Stimulated activated CD8-positive, alpha-beta memory T cell treated with anti-CD3 and anti-CD28 coated beads, Interleukin-2, amount 100 ng/mL, for 1 hour (primary cell): Measurements from ENCODE around the gene RNF144A.

ENCODE experiments used
- DNase-seq, 2 donors: peaks; one replicate each; pipeline ENCODE4 v3.0.0-alpha.2; 2020; ENCODE audit warnings: low read depth in 2 of 2

RNF144A gene

DNA sequence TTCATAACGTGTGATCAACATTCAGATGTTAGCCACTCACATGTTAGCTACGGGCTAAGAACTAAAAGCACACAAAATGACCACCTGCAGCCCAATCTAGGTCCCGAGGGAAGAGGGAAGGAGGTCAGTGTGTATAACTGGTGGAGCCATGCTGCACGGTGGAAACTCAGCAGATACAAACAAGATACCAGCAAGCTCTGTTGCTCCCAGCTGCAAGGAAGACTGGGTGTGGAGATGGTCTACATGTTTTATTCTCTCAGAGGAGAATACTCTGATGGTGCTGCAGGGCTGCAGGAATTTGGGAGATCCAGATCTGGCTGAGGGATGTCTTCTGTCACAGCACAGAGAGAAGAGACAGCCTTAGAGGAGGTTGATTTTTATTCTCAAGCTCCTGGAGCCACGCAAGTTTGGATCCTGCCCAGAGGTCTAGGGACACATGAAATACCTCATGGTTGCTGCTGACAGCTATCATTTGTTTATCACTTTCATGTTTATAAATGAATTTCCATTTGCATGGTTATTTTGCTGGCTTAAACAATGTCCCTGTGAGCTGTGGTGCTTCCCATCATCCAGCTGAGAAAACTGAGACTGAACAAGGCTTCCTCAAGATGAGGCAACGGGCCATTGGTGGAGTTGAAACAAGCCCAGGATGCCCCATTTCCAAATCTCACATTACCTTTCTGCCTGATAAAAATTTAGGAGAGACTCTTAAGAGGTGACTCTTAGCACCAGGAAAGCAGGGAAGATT, 30.9 kb downstream of the RNF144A start:
- DNase-seq: no peak

DNA sequence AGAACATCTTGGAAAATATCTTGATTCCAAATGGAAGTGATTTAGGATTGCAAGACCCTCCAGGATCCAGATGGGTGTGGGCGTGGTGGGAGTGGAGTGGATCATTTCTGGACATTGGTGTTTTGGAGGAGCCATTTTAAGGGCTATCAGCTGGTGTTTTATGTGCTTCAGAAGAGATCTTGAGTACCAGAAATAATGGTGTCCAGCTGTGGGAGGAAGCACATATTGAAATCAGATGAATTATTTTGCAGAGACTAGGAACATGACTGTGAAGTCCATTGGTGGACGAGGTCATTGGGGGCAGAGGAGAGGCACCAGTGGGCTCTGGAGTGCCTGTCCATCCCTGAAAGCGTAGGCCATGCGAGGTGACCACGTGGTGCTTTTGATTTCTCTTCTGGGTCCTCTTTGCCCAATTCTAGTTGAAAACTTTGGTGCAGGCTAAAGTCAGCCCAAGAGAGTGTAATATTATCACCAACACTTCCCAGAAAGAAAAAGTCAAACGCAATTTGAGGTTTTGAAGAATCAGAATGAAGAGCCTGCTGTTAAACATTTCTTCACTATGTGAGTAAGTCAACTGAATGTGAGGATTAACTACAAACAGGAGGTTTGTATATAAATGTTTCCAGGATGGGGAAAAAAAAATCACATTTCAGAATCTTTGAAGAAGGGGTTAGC, 31.6 kb downstream of the RNF144A start:
- DNase-seq: no peak

DNA sequence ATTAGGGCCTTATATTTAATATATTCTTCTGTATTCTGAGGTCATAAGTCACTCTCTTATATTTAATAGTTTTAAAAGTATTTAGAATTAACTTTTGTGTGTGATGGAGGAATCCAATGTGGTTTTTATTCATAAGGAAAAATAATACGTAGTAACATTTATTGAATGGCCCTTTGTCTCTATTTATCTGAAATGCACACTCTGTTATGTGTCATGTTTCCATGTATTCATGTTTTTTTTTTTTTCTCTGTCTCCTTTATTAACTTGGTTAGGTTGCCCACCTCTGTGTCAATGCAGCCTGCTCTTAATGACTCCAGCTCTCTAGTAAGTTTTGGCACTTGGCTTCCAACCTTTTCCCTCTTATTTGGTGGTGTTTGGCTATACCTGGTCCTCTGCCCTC, 33.8 kb downstream of the RNF144A start:
- no peak for DNase-seq

DNA sequence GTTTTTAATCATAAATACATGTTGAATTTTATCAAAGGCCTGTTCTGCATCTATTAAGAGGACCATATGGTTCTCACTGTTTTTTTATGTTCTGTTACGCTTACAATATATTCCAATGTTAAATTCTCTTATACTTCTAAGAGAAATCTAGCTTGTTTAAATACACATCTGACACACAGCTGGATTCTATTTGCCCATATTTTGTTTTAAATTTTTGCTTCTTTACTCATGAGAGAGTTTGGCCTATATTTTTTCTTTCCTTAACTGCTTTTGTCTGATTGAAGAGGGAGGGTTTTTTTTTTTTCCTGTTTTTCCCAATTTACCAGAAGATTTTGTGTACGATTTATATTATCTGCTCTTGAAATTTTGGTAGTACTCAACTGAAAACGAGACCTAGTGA, 34.9 kb downstream of the RNF144A start:
- no peak for DNase-seq

DNA sequence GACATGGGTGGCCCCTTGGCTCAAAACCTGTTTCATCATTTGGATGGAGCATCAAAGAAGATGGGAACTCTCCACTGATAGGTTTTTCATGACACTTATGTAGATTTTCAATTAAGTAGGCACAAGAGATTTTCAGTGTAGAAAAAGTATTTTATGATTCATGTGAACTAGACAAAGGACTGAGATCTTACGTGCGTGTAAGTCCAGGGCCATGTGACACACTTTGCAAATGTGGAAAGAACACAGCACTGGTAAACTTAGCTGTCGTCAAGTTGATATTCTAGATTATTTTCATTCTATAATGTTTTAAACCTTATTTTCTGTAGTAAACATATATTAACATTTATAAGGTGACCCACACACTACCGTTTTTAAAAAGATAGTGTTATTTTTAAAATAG, 37.4 kb downstream of the RNF144A start:
- no peak for DNase-seq

DNA sequence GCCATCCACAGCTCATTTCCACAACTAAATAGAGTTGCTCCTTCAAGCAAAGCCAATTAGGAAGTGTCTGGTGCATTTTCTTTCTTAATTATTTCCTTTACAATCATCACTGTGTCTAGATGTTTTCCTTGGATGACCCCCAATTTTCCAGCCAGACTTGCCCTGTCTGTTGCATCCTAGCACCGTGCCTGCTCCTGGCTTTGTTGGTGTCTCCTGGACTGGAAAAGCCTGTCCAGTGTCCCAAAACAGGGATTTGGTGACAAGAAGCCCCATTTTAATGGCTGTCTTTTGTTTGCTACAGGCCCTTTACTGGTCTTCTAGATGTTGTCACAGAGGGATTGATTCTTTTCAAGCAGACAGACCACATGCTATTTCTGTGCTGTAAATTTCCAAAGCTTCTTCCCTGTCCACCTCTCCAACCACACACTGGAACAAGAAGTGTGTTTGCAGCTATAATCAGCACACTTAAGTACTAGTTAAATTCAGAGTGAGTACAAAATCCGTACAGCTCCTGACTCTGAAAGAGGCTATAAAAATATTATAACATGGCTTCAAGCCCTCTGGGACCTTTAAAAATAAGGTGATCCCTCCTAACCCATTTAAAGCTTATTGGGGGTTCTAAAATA, 38.4 kb downstream of the RNF144A start:
- DNase-seq: no peak

DNA sequence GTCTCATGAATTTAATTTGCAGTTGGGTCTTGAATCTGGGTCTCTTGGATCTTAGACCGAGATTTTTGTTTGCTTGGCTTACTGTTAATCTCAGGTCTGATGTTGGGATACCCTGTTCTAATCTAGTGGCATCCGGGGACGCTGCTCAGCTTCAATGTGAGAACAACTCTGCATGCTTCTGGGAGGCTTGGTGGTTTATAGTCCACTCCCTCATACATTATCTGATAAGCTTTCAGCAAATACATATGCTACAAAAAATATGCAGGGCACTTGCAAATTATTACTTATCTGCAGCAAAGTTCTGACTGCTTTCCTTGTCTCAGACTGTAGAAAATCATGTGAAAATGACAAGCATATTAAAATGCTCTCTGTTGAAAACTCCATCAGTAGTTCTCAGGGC, 39.4 kb downstream of the RNF144A start:
- DNase-seq: no peak

DNA sequence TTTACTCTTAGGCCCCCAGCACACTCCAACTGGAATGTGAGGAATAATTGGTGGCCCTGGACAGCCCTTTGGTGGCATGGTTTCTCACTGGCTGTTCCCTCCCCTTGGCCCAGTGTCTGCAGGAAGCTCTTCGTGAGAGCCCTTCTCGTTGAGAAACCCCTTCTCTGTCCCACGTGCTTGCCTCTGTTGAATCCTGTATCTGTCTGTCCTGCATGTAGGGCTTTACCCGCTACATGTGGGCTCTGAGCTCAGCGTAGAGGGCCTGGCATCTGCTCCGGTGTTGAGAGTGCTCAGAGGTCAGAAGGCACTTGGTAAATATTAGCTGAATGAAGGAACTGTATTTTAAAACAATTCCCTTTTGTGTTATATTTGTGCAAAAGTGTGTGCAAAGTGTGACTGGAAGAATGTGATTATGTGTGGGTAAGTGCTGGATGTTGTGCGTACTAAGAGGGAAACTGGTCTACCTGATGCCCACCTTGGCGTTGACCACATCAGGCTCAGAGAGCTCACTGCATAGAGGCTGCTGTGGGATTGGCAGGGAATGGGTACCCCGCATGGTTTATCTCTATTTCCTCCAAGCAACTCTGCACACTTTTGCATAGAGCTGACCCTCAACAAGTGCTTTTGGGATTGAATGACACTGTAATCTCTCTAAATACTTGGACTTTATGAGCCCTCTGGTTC, 40.0 kb downstream of the RNF144A start:
- DNase-seq: no peak

DNA sequence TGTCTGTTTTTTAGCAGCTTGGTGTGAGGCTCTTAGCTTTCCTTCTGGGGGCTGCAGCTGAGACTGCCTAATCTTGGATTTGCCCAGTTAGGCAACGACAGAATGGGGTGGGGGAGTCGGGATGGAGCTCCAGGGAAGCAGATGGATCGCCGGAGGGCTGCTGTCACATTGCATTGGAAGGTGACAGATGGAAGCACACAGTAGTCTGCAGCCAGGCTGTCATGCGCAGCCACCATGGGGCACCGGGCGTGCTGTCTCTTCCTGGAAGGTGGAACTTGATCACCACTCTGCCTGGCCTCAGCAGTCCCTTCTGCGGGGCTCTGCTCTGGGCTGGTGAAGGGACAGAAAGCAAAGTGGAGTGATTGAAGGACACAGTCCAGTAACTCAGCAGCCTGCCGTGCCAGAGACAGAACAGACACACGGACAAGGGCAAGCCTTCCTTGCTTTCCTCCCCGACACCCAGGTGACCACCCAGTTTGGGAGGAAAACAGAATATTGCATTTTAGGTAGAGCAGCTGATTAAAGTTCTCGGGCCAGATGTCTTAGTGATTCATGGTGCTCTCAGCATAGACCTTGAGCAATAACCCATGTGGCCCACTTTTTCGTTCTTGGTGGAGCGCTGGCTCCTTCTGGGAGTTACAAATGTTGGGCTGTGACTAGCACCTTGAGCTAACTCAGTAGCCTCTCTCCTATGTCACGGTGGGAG, 40.9 kb downstream of the RNF144A start:
- no peak for DNase-seq

DNA sequence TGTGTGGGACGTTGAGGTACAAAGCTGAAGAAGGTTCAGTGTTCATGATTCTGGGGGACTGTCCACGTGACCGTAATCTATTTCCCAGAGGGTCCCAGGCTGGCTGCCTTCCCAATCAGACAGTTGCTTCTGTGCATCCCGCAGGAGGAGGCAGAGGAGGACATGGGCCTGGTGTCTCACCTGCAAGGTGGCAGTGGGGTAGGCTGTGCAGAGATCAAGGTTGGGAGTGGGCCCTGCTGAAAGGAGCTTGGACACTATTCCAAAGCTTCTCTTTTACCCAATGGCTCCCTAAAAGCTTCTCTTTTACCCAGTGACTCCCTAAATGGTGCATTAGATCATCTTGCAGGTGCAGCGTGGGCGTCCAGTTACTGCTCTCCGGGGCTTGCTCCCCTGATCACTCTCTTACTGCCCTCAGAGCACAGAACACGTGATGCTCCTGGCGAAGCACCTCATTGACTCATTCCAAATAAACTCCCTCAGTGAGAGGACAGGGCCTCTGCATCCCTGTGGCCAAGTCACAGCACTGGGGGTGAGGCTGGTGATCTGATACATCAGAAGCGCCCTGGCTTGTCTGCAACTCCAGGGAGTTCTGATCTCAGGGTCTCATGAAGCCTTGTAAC, 41.5 kb downstream of the RNF144A start:
- DNase-seq: no peak

DNA sequence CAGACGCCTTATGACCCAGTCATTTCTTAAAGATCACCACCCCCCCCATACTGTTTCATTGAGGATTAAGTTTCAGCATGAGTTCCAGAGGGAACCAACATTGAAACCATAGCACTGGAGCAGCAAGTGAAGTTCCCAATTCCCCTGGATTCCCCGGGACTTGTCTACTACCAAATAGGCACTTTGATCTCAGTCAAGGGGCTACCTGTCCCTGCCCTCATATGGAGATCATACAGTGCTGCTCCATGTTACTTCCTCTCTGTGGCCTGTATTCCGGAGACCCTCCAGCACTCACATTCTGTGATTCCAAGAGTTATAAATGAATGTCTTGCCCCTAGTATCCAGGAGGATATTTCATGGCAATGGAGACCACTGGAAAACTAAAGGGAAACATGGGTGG, 42.5 kb downstream of the RNF144A start:
- DNase-seq: no peak

DNA sequence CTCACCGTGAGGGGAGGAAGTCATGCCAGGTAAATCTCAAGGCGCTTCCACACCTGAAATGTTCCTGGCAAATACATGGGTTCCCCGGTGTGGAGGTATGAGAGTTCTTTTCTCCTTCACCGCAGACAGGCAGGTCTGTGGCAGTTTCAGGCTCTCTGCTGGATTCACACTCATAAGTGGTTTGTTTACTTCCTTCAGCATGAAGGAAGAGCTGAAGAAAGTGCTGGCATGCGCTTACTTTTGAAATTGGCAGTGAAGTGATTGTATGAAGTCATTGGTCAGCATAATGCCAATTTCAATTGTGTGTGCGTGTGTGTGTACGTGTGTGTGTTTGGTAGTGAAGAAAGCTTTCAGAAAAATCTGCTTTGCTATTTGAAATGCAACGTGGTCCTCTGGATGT, 43.4 kb downstream of the RNF144A start:
- DNase-seq: no peak

DNA sequence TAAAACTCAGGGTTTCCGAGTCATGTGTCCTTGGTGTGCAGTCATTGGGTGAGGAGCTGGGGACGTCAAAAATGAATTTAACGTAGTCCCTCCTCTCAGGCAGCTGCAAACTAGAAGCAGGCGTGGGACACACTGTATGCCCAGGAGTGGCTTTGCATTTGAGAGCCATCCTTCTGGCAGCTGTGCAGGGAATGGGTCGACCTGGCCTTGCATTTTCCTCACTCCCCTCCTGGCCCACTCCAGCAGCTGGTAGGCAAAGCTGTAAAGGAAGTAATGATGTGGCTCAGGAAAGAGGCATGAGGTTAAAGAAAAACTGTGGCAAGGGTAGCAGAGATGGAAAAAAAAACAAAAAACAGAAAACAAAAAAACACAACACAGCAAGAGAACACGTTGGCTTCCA, 46.5 kb downstream of the RNF144A start:
- no peak for DNase-seq

DNA sequence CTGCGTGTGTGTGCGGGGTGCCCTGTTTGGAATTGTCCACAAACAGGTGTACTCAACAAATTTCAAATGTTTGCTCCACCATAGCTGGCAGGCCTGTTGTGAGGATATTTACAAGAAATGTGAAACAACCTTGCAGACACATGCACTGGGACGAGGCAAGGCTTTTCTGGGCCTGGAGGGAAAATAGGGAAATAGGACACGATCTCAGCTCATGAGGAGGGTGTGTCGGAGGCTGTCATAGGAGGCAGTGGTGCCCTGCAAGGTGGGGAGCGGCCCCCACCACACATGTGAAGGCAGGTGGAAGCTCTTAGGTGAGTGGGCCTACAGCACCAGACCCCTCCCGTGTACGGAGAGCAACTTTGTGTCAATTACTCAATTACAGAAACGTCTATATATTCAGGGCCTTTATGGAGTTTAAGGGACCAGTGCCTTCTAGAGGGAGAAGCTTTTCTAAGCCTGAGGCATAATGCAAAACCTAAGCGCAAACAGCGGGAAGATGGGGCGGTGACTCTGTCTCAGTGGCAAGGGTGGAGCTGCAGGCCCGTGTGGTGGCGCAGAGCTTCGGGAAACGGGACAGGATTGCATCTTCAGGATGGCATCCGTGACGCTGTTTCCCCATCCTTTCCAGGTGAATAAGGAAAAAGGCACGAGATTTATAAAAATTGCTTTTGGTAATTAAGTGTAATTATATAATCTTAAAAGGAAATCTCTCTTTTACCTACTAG, 48.0 kb downstream of the RNF144A start:
- no peak for DNase-seq

DNA sequence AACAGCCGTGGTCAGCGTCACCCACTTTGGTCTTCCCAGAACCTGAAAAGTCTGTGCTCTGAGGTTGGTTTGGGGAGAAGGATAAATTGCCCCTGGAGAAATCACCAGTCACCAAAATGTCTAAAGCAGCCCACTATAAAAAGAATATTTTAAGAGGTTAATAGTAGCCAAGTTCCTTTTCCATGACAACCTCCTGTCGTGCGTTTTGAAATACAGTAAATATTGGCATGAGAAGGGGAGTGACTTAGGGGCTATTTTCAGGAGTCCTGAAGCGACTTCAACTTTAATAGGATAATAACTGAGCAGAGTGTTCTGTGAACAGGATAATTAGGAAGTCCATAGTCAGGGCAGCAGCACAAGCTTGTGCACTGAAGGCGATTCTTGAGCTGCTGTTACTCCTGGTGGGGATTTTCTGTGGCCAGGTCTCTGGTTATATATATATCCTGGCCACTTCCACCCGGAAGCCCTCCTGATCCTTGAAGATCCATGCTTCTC, 49.3 kb downstream of the RNF144A start:
- DNase-seq: no peak

DNA sequence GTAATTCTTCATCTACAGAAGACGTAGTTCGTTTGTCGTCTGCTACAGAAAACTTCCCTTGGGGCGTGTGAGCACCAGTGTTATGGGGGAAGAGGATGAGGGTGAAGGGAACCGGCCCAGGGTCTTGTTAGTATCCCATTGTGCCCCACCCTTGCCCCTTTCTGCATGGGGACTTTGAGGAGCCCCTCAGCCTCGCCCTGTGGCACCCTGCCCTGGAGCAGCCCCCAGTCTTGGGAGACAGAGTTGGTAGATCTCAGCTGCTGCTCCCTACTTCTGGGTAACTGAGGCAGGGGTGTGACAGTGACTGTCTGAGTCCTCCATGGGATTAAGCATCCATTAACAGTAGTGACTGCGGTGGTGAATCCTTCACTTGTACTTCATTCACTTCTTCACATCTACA, 50.1 kb downstream of the RNF144A start:
- DNase-seq: no peak

DNA sequence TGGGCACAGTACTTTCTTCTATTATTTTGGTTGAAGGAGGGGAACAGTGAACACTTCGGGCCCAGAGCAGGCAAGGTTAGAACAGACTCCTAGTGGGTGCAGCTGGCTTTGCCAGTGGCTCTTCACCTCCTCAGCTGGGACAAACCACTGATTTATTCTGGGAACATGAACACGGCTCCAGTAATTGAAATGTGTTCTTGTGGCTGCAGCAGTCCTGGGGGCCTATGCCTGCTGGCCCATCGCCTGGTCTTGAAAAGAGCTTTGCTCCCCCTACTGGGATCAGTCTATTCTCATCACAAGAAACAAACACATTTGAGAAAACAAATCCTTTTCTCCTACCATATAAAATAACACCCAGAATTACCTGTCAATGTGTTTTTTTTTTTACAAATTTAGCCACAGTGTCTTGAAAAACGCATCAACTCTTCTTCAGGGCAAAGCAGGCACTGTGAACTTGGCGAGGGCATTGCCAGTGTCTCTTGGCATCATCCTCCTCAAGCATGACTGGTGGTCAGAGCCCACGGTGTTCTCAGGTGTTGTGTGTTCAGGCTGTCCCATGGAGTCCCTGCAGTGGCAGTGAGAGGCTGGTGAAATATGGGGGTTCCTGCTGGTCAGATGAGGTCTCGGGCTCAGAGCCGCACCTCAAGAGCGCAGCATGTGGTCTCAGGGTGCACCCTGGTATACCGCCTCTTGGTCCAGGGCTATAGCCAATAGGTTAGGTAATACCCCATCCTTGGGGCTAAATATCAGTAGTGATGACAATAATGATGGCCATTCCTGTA, 51.3 kb downstream of the RNF144A start:
- DNase-seq: no peak

DNA sequence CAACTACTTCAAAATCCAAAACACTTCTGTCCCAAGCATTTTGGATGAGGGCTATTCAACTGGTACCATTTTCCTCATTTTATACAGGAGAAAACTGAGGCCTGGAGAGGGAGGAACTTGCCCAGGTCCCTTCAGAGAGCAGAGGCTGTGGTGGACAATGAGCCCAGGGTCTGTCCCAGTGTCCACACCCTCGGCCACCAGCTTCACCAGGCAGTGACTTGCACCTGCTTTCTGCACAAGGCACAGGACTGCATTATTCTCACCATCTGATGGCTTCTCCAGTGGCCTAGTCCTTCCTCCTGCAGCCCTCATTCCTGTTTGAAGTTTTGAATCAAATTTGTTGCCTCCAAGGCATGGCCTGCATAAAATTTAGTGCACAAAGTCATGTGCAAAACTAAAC, 53.3 kb downstream of the RNF144A start:
- DNase-seq: no peak

DNA sequence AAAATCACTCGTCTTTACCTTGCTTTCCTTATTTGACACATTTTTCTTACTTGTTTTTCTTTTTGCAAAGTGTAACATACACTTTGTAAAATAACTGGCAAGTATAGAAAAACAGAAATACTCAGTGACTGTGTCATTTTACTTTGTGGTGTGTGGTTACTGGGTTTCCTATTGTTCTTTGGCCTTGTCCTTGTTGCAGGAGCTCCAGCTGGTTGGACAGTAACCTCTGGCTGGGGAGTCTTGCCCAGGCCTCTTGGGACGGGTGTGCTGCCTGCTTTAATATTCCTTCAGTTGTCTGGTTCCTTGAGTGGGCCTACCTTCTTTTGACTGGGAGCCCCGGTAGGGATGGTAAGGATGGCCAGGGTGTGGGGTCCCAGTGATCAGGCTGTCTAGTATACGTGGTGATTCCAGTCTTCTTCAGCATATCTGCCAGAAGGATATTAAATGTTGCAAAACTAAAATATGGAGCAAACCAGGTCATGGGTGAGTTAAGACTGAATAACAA, 53.8 kb downstream of the RNF144A start:
- no peak for DNase-seq

DNA sequence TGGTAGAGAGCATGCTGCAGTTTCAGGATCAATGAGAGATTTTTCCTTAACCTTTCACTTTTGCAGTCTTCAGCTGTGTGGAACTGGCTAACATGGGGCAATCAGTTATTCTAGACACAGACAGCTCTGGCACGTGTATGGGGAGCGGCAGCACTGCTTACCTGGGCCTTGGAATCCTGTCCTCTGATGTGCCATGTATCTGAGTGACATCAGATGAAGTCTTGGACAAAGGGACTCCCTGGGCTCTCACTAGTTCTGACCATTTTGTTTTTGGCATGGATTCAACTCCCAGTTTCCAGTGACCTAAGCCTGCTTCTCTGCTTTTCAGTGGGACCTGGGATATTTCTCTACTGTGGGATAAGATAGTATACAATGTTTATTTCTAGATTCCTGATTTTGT, 54.3 kb downstream of the RNF144A start:
- DNase-seq: no peak
